ENCODE measurements around the gene GPN2. TPM values are rescaled to one million over a fixed set of nuclear protein-coding genes. Genes with fewer than 3 reads are reported as not detected.

Gene GPN2
- total and polyA plus RNA-seq, 2 donors (not counting 1 experiment from before 2014, with no cell fraction given): 15.2 to 43.5 TPM

- Histone ChIP-seq H4K20me1 (ENCODE audit: control insufficient read depth, insufficient read depth, low read length, poor library complexity, severe bottlenecking) (peaks cover 4% of the 10 kb centered on the region), H3K9me3 (ENCODE audit: control extremely low read depth in 1 of 3, control insufficient read depth in 2 of 3, insufficient read depth in 1 of 3, low read length in 2 of 3) (no peaks in the 10 kb centered on the region), H3K27me3 (replicated peaks in 1 of 4; ENCODE audit: control extremely low read depth in 1 of 4, control insufficient read depth in 3 of 4, insufficient read depth in 4 of 4, low read length in 3 of 4) (no peaks in the 10 kb centered on the region), H3K27ac (ENCODE audit: low read length in 2 of 2) (peak overlapping the region; percentile 83 to 98), H3K9ac (ENCODE audit: low read length) (peak overlapping the region; percentile 60), H3K4me3 (ENCODE audit: control extremely low read depth in 1 of 5, extremely low read depth in 1 of 5, insufficient read depth in 1 of 5, low read depth in 2 of 5, low read length in 4 of 5) (peak overlapping the region in 1 of 5 experiments; percentile 32), H3K4me2 (replicated peaks; ENCODE audit: low read depth, low read length, poor library complexity, severe bottlenecking) (peak overlapping the region; percentile 81), H2AFZ (ENCODE audit: insufficient read depth, low read depth, low read length, poor library complexity, severe bottlenecking) (no peak overlapping the region), H3K79me2 (ENCODE audit: control insufficient read depth, insufficient read depth, low read length) (peaks cover 16% of the 10 kb centered on the region), H3K36me3 (replicated peaks in 1 of 2; ENCODE audit: control extremely low read depth in 1 of 2, control insufficient read depth in 1 of 2, extremely low read depth in 1 of 2, insufficient read depth in 2 of 2, low read length in 1 of 2) (peaks cover 1 to 26% of the 10 kb centered on the region in 2 experiments), H3K4me1 (ENCODE audit: control insufficient read depth in 2 of 2, insufficient read depth in 2 of 2, low read length in 2 of 2) (peaks cover 36 to 55% of the 10 kb centered on the region in 2 donors)
- no peak for TF ChIP-seq EZH2 (IDR thresholded peaks at IDR 0.05; ENCODE audit: borderline replicate concordance, insufficient read depth, low read depth, low read length, poor library complexity, severe bottlenecking)
- TF ChIP-seq, protein P1, sequence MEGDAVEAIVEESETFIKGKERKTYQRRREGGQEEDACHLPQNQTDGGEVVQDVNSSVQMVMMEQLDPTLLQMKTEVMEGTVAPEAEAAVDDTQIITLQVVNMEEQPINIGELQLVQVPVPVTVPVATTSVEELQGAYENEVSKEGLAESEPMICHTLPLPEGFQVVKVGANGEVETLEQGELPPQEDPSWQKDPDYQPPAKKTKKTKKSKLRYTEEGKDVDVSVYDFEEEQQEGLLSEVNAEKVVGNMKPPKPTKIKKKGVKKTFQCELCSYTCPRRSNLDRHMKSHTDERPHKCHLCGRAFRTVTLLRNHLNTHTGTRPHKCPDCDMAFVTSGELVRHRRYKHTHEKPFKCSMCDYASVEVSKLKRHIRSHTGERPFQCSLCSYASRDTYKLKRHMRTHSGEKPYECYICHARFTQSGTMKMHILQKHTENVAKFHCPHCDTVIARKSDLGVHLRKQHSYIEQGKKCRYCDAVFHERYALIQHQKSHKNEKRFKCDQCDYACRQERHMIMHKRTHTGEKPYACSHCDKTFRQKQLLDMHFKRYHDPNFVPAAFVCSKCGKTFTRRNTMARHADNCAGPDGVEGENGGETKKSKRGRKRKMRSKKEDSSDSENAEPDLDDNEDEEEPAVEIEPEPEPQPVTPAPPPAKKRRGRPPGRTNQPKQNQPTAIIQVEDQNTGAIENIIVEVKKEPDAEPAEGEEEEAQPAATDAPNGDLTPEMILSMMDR (IDR thresholded peaks at IDR 0.05): no peak
- ATAC-seq (ENCODE audit: low read depth) (no peak), DNase-seq (no peak)
- no peak overlapping the region for H3K4me3 Mint-ChIP-seq
- CTCF ChIA-PET: interaction anchor here (0.6 to 10.2 kb wide), 10 partner anchors 10 to 228 kb away, joined by 3 to 153 read pairs (median 6); partner anchors contain the start of genes PIGV and ZDHHC18
- WGBS (ENCODE audit: insufficient coverage): 98% methylated on average over 14 of the region's 16 CpGs
- H3K27me3 Mint-ChIP-seq: no peaks in the 10 kb centered on the region
- peaks cover 61% of the 10 kb centered on the region for H3K4me1 Mint-ChIP-seq
- intact Hi-C loops (cut with micrococcal nuclease): loop anchor here (2.0 kb wide), 2 partner anchors 22 to 32 kb away; no protein-coding TSS in a partner anchor
- POLR2A ChIA-PET: interaction anchor here (0.6 to 2.7 kb wide), 3 partner anchors 12 to 176 kb away, joined by 3 to 14 read pairs (median 4); partner anchors contain the start of gene GPN2
- H3K9me3 Mint-ChIP-seq (ENCODE audit: insufficient read depth): no peaks in the 10 kb centered on the region
- peak overlapping the region; percentile 92 for H3K27ac Mint-ChIP-seq
Observed at GRCh38 chr1:26832249-26832960, 57.7 kb downstream of the GPN2 start.

Data from B cell (primary cell).